CD4-positive, alpha-beta T cell treated with Interleukin-4 for 1 hour (primary cell): ENCODE data around the gene BTBD2.

Experiments
- DNase-seq, 2 donors: peaks; one replicate each; pipeline ENCODE4 v3.0.0-alpha.2; 2020 to 2022

BTBD2 gene

GRCh38 chr19:1981253-1981652, 34.3 kb downstream of the BTBD2 start:
- DNase-seq: no peak

GRCh38 chr19:1980809-1981181, 34.7 kb downstream of the BTBD2 start:
- no peak for DNase-seq

GRCh38 chr19:1980091-1980808, 35.3 kb downstream of the BTBD2 start:
- DNase-seq: no peak

- DNase-seq: no peak
Measured at GRCh38 chr19:1979642-1980041, 35.9 kb downstream of the BTBD2 start.

- DNase-seq: no peak
Measured at GRCh38 chr19:1979017-1979416, 36.5 kb downstream of the BTBD2 start.

- DNase-seq: no peak
Measured at GRCh38 chr19:1978346-1978894, 37.1 kb downstream of the BTBD2 start.

- no peak for DNase-seq
Measured at GRCh38 chr19:1977120-1977519, 38.4 kb downstream of the BTBD2 start.

GRCh38 chr19:1975162-1975480, 40.4 kb downstream of the BTBD2 start:
- no peak for DNase-seq

- DNase-seq: no peak
Measured at GRCh38 chr19:1974381-1975161, 40.9 kb downstream of the BTBD2 start.

GRCh38 chr19:1970806-1971502, 44.6 kb downstream of the BTBD2 start:
- DNase-seq: no peak

- no peak for DNase-seq
Measured at GRCh38 chr19:1970003-1970805, 45.3 kb downstream of the BTBD2 start.

GRCh38 chr19:1969176-1970002, 46.1 kb downstream of the BTBD2 start:
- no peak for DNase-seq

- no peak for DNase-seq
Measured at GRCh38 chr19:1968279-1969175, 47.0 kb downstream of the BTBD2 start.

- DNase-seq: peak; percentile 15 to 35
Measured at GRCh38 chr19:1967087-1967608, 48.4 kb downstream of the BTBD2 start.

- DNase-seq: no peak
Measured at GRCh38 chr19:1962674-1963073, 52.8 kb downstream of the BTBD2 start.

- no peak for DNase-seq
Measured at GRCh38 chr19:1961000-1961883, 54.3 kb downstream of the BTBD2 start.

- DNase-seq: no peak
Measured at GRCh38 chr19:1959928-1960589, 55.5 kb downstream of the BTBD2 start.

- no peak for DNase-seq
Measured at GRCh38 chr19:1957562-1958248, 57.8 kb downstream of the BTBD2 start.
